HUDEP-2 (cell line): ENCODE data around the gene APOA5.

ENCODE experiments used
- DNase-seq, 76 experiments: peaks; one replicate each; lab custom pipeline; 2025; ENCODE audit not compliant: unreplicated experiment in 76 of 76; lab: John Stamatoyannopoulos, UW

Gene APOA5

GRCh38 chr11:116828632-116829524 lies 37.2 kb upstream of the APOA5 start:
- DNase-seq: peak in 5 of 76 experiments; percentile 7 to 32 (median 11)

DNA sequence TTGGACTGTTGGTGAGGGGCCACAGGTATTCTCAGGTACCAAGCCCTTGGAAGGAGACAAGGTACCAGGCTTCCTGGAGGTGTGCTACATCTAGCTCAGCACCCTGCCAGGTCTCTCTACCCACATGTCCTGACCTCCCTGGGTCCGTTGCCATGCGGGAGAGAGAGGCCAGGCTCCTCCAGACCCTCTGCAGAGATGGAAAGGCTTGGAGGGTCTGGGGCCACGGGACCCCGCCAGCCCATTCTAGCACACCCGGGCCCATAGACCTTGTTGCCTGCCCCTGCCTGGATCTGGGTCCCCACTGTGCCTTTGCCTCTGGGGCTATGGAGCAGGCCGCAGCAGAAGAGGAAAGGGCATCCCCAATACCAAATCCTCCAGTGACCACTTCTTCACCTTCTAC lies 35.8 kb upstream of the APOA5 start:
- DNase-seq: no peak

- no peak for DNase-seq
Measured at GRCh38 chr11:116826751-116827431, 35.2 kb upstream of the APOA5 start.

DNA sequence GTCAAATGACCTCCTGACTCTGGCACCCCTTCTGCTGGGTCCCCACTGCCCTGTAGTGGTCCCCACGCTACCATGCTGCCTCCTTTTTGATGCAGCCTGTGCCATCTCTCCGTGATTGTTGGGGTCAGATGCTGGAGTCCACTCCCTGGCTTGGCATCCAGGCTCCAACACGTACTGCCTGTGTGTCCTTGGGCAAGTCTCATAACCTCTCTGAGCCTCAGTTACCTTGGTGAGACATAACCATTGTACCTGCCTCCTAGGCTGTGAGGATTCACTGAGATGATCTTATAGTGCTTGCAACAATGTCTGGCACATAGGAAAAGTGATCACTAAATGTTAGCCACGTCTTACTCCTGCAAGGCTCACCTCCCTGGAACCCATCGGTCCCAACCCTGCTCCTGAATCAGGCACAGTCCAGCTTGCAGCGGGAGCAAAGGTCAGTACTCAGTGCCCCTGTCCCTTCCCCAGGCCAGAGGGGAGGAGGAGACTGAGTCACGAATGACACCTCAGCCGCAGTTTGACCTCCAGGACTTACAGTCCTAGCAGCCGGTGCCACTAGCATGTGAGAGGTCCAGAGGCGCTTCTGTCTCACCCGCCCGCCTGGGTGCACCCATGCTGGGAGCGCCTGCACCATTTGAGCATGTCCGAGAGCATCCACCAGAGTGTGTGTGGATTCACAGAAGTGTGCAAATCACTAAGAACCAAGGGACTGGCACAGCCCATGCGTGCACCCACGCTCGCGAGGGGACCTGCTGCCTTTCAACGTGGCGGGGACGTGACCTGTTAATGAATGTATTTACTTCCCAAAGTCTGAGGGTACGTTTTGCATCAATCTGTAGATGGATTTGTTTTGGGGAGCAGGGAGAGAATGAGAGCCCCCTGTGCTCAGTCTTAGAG lies 34.4 kb upstream of the APOA5 start:
- DNase-seq: no peak

DNA sequence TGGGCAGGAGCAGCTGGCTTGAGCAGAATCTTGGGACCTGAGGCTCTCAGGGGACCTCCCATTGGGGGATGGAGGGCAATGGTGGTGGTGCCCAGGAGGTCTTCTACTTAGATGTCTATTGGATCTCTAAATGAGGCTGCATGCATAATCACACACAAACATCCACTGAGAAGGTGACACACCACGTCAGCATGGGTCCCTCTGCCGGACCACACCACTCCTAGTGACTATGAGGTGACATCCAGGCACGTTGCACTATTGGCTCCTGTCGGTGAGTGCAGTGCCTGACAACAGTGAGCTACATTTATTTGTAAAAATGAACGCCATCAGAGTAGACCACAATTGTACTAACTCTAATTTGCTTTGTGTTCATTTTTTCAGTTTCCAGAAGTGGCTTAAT lies 33.8 kb upstream of the APOA5 start:
- DNase-seq: no peak

DNA sequence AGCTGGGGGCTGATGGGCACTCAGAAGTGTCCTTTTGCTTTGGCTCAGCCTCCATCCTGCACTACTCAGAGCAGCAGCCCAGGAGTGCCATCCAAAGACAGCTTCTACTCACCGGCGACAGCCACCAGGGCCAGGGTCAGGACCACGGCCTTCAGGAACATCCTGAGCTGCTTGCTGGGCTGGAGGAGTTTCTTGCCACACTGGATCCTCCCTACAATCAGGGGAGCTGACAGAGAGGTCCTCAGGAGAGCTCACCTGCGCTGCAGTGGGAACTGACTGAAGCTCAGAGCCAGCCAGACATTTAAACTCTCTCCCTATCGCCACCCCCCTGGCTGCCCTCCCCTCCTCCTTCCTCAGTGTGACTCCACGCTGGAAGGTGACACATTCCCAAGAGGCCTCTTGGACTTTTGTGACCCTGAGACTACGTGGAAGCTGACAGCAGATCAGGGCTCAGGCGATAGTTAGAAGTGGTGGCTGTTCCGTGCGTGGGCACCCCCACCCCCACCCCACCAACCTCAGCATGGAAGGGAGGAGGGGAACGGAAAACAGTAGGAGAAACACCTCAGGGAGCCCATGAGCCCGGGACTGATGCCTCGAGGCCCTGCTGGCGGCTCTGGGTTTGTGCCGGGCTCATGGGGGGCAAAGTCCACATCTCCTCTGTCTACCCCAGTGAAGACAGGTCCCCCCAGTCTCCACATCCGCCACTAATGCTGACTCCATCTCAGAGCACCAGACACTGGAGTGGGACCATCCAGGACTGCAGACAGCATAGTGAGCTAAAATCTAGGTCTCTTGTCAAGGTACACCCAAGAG lies 31.6 kb upstream of the APOA5 start, which contains the start of gene APOA4:
Gene APOA4, minus strand, starts transcription at position 274 of the 813 bp plus-strand sequence. Its CDS starts 113 bp downstream, at position 161.
- no peak for DNase-seq

GRCh38 chr11:116822575-116822974 lies 30.9 kb upstream of the APOA5 start:
- no peak for DNase-seq

DNA sequence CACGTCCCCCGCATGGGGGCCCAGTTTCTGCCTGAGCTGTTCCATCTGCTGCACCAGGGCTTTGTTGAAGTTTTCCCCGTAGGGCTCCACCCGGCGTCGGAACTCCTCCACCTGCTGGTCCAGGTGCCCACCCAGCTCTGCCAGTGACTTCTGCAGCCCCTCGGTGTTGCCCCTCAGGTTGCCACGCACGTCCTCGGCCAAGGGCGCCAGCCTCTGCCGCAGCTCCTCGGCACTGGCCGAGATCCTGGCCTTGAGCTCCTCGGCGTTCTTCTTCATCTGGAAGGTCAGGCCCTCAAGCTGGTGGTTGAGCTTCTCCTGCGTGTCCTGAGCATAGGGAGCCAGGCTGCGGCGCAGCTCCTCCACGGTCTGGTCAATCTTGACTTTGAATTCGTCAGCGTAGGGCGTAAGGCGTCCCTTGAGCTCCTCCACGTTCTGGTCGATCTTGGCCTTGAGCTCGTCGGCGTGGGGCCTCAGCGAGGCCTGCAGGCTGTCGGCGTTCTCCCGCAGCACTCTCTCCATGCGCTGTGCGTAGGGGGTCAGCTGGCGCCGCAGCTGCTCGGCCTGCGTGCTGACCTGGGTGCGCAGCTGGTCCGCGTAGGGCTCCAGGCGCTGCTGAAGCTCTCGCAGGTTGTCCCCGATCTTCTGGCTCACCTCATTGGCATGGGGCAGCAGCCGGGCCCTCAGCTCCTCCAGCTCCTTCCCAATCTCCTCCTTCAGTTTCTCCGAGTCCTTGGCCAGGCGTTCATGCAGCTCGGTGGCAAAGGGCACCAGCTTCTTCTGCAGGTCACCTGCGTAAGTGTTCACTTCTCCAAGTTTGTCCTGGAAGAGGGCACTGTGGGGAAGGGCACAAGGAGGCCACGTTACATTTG lies 29.6 kb upstream of the APOA5 start:
- DNase-seq: no peak

DNA sequence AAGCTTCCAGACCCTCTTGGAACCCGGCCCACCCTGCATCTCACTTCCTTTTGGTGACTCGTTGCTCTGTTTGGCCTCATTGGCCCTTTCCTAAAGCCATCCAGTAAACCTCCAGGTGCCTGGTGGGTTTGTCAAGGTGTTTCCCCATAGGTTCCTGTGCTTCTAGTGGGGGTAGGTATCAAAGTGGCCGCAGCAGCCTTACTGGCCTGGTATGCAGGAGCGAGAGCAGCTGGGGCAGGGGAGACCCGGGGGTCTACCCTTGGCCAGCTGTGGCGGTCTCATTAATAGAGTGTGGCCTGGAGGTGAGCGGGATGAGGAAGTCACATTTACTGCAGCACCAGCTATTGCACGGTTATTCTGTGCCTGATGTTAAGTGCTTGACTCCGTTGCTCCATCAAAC lies 27.4 kb upstream of the APOA5 start:
- no peak for DNase-seq

DNA sequence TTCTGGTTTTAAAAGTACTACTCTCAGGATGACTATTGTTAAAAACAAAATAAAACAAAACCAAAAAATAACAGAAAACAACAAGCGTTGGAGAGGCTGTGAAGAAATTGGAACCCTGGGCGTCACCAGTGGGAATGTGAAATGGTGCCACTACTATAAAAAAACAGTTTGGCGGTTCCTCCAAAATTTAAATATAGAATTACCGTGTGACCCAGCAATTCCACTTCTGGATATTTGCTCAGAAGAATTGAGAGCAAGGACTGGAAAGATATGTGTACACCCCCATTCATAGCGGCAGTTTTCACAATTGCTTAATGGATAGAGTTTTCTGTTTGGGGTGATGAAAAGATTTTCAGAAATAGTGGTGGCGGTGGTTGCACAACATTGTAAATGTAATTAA lies 22.8 kb upstream of the APOA5 start:
- DNase-seq: no peak

- DNase-seq: peak in 2 of 76 experiments; percentile 15 to 27
Measured at GRCh38 chr11:116813781-116814471, 22.2 kb upstream of the APOA5 start.

- DNase-seq: no peak
Measured at GRCh38 chr11:116813170-116813569, 21.5 kb upstream of the APOA5 start.

DNA sequence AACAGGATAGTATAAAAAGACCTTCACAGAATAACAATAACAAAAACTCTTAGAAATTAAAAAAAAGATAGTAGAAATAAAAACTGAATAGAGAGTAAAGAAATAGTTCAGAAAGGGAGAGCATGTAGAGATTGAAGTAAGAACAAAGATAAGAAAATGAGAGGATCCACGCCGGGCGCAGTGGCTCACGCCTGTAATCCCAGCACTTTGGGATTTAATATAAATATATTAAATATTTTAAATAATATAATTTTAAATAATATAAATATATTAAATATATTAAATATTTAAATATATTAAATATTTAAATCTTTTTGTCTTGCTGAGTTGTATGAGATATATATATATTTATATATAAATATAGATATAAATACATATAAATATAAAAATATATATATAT lies 20.4 kb upstream of the APOA5 start:
- no peak for DNase-seq

- DNase-seq: no peak
Measured at GRCh38 chr11:116811194-116811593, 19.5 kb upstream of the APOA5 start.

DNA sequence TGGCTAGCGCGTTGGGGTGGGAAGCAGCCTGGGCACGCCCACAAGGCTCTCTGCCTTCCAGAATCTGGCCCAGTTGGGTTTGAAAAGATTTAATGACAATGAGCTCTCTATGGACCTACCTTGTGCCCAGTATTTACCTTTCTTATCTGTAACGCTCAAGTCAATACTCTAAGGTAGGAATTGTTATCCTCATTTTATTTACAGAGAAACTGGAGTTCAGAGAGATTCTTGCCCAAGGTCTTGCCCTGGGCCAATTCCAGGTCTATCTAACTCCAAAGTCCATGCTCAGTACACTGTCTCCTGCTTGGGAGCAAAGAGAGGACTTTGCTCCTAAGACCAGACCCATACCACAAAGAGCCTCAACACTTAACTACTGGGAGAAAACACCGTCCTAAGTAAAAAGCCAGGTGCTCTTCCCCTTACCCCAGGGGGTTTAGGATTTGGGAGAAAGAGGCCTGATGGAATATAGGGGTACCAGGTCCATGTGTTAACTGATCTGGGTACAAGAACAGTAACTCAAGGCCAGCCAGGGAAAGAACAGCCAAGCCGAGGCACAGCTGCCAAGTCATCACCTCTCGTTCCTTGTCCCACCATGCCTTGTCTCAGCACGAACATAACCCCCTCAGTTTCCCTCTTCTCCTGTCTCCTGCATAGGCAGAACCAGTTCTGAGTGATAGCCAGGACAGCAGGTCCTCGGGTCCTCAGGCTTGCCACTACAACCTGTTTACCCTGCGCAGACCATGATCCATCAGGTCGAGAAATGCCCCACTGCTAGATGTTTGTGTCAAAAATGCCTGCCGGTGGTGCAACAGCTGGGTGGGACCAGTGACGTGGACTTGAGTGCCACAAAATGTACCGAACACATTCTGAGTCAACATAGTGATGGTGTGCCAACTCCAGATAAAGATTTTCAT lies 16.8 kb upstream of the APOA5 start:
- no peak for DNase-seq

- DNase-seq: no peak
Measured at GRCh38 chr11:116807601-116808261, 16.1 kb upstream of the APOA5 start.

- no peak for DNase-seq
Measured at GRCh38 chr11:116804001-116804400, 12.3 kb upstream of the APOA5 start.
